ENCODE measurements around the gene STX19.

DNA sequence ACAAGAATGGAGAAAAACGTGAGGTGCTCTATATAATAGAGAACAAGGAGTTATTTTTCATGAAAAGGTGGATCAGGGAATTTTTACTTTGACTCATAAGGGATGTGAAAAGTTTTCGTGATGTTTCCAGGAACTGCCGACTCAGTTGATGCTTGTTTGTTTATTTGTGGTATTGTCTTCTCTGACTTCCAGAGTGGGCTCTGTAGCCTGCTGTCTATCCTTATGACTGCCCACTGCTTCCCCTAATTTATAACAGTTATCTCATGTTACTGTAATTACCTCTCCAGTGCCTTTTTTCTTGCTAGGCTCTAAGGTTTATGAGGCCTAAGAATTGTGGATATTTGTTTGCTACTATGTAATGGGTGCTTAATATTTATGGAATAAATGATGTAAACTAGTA, 36.2 kb downstream of the STX19 start:
- TF ChIP-seq, protein P1, sequence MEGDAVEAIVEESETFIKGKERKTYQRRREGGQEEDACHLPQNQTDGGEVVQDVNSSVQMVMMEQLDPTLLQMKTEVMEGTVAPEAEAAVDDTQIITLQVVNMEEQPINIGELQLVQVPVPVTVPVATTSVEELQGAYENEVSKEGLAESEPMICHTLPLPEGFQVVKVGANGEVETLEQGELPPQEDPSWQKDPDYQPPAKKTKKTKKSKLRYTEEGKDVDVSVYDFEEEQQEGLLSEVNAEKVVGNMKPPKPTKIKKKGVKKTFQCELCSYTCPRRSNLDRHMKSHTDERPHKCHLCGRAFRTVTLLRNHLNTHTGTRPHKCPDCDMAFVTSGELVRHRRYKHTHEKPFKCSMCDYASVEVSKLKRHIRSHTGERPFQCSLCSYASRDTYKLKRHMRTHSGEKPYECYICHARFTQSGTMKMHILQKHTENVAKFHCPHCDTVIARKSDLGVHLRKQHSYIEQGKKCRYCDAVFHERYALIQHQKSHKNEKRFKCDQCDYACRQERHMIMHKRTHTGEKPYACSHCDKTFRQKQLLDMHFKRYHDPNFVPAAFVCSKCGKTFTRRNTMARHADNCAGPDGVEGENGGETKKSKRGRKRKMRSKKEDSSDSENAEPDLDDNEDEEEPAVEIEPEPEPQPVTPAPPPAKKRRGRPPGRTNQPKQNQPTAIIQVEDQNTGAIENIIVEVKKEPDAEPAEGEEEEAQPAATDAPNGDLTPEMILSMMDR (IDR thresholded peaks at IDR 0.05): no peak
- no peak for TF ChIP-seq ZFX (IDR thresholded peaks at IDR 0.05; ENCODE audit: borderline replicate concordance)
